Nephron (organoid): Measurements from ENCODE around the gene PPP1R9A.

Source experiments
- H3K27ac Mint-ChIP-seq, 3 experiments: 2 replicates each; pipeline ENCODE4 v1.8.0; 2020; ENCODE audit warnings: mixed read lengths in 3 of 3, mild to moderate bottlenecking in 2 of 3, moderate library complexity in 1 of 3
- H3K27me3 Mint-ChIP-seq: 2 replicates; pipeline ENCODE4 v1.8.0; 2021; ENCODE audit warnings: low read depth, mild to moderate bottlenecking, moderate library complexity, mixed read lengths
- H3K36me3 Mint-ChIP-seq: 2 replicates; pipeline ENCODE4 v1.8.0; 2020; ENCODE audit warnings: low read depth, mixed read lengths
- H3K4me1 Mint-ChIP-seq: 2 replicates; pipeline ENCODE4 v1.8.0; 2020; ENCODE audit warnings: mixed read lengths
- H3K4me3 Mint-ChIP-seq, 3 experiments: 2 replicates each; pipeline ENCODE4 v1.8.0; 2020; ENCODE audit warnings: mild to moderate bottlenecking in 3 of 3, mixed read lengths in 3 of 3, moderate library complexity in 2 of 3
- H3K9me3 Mint-ChIP-seq: 2 replicates; pipeline ENCODE4 v1.8.0; 2020; ENCODE audit warnings: mixed read lengths
- TF ChIP-seq, protein P1 (sequence below), 3 experiments: fragments of 200-600 bp; sonication (generic); IDR thresholded peaks; one replicate each; pipeline ENCODE4 v1.5.0; 2021; ENCODE audit warnings: antibody characterized with exemption in 3 of 3; ENCODE audit not compliant: unreplicated experiment in 3 of 3

The PPP1R9A gene

DNA sequence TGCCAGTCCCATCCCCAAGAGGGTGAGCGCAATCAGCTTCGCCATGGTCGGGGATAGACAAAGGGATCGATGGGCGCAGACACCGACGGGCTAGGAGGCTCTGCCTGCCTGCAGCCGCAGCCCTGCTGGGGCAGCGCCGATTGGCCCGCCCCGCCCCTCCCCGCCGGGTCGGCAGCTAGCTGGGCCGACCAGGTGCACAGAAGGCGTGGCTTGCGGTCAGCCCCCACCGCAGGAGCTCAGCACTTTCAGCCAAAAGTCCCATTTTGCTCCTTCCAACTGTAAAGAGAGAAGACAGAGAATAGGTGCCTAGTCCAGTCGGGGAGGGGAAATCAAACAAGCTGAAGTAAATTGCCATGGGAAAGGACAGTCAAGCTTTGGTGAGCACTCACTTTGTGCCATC lies 417.0 kb downstream of the PPP1R9A start, which contains the start of gene PON1:
Gene PON1 (minus strand): TSS at position 102 of the 400 bp plus-strand sequence. CDS start 57 bp downstream, at position 45.
- Mint-ChIP-seq H3K36me3 (no peaks in the 10 kb centered on the region), H3K4me3 (no peak within 1 kb of the TSS), H3K4me1 (no peaks in the 10 kb centered on the region), H3K27ac (no peak within 1 kb of the TSS), H3K9me3 (peaks cover 7% of the 10 kb centered on the region), H3K27me3 (peaks cover 16% of the 10 kb centered on the region)
- TF ChIP-seq, protein P1, sequence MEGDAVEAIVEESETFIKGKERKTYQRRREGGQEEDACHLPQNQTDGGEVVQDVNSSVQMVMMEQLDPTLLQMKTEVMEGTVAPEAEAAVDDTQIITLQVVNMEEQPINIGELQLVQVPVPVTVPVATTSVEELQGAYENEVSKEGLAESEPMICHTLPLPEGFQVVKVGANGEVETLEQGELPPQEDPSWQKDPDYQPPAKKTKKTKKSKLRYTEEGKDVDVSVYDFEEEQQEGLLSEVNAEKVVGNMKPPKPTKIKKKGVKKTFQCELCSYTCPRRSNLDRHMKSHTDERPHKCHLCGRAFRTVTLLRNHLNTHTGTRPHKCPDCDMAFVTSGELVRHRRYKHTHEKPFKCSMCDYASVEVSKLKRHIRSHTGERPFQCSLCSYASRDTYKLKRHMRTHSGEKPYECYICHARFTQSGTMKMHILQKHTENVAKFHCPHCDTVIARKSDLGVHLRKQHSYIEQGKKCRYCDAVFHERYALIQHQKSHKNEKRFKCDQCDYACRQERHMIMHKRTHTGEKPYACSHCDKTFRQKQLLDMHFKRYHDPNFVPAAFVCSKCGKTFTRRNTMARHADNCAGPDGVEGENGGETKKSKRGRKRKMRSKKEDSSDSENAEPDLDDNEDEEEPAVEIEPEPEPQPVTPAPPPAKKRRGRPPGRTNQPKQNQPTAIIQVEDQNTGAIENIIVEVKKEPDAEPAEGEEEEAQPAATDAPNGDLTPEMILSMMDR (IDR thresholded peaks at IDR 0.05; ENCODE audit: unreplicated experiment in 3 of 3) = no peak

DNA sequence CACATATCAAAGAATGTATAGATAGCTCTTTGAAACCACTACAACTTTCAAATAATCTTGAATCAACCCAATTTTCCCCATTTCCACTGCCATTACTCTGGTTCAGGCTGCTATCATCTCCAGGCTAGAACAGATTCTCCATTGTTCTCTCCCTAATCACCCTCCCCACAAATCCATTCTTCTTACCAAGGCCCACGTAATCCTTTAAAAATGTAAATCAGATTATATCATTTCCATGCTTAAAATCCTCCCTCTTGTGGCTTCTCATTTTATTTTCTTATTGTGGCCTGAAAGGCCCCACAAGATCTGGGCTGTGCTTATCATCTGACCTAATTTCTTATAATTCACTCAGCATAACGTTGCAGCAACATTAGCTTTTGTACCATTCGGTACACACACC lies 420.0 kb downstream of the PPP1R9A start:
- peaks cover 16% of the 10 kb centered on the region for H3K27me3 Mint-ChIP-seq
- no peak overlapping the region for H3K4me3 Mint-ChIP-seq
- peaks cover 7% of the 10 kb centered on the region for H3K9me3 Mint-ChIP-seq
- TF ChIP-seq, protein P1 (IDR thresholded peaks at IDR 0.05; ENCODE audit: unreplicated experiment in 3 of 3) = no peak
- peaks cover 5% of the 10 kb centered on the region for H3K4me1 Mint-ChIP-seq
- H3K36me3 Mint-ChIP-seq = no peaks in the 10 kb centered on the region
- no peak overlapping the region for H3K27ac Mint-ChIP-seq

DNA sequence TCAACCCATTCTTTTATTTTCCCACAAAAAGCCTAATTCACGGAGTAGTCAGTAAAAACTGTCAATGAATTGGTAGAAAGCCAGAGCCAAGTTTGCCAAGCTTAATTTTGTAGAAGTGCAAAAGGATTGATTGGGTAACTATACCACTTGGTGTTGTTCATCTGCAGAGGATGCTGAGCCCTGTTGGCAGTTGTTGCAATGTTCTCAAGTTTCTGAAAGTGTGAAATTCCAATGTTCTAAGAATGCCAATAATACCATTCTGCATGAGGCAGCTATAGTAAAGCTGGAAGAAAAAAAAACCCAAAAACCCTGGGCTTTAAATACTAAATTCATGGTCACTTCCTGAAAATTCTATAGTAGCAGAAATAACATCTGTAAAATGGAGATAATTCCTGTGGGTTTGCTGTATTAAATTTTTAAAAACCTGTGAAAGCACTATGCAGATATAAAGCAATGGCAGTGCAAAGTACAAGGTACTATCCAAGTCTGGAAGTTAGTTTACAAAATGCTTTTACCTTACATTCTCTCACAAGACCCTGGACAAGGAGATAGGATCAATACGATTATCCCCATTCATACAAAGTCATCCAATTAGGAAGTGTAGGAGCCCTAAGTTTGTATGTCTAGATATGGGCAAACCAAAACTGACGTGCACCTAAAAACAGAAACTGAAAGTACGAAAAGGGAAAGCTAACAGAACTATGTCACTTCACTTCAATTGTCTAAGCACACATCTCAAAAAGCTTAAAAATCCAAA lies 423.0 kb downstream of the PPP1R9A start:
- Mint-ChIP-seq H3K4me1 (peaks cover 5% of the 10 kb centered on the region), H3K9me3 (peaks cover 7% of the 10 kb centered on the region)

DNA sequence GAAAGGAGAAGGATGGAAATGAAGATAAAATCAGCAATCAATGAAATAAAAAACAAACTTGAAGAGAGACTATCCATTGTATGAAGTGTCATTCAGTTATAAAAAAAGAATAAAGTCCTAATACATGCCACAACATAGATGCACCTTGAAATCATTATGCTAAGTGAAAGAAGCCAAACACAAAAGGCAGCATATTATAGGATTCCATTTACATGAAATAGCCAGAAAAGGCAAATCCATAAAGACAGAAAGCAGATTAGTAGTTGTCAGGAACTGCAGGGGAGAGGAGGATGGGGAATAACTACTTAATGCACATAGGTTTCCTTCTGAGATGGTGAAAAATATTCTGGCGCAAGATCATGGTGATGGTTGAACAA lies 423.6 kb downstream of the PPP1R9A start:
- peaks cover 7% of the 10 kb centered on the region for H3K9me3 Mint-ChIP-seq
- no peaks in the 10 kb centered on the region for H3K36me3 Mint-ChIP-seq
- peaks cover 5% of the 10 kb centered on the region for H3K4me1 Mint-ChIP-seq
- TF ChIP-seq, protein P1 (IDR thresholded peaks at IDR 0.05; ENCODE audit: unreplicated experiment in 3 of 3) = no peak
- H3K27me3 Mint-ChIP-seq = peaks cover 7% of the 10 kb centered on the region
- no peak overlapping the region for H3K27ac Mint-ChIP-seq
- H3K4me3 Mint-ChIP-seq = no peak overlapping the region

More for the DNA sequence above, 423.0 kb downstream of the PPP1R9A start:
- H3K36me3 Mint-ChIP-seq = no peaks in the 10 kb centered on the region
- peaks cover 9% of the 10 kb centered on the region for H3K27me3 Mint-ChIP-seq
- TF ChIP-seq, protein P1 (IDR thresholded peaks at IDR 0.05; ENCODE audit: unreplicated experiment in 3 of 3) = no peak
- no peak overlapping the region for H3K27ac Mint-ChIP-seq
- no peak overlapping the region for H3K4me3 Mint-ChIP-seq

DNA sequence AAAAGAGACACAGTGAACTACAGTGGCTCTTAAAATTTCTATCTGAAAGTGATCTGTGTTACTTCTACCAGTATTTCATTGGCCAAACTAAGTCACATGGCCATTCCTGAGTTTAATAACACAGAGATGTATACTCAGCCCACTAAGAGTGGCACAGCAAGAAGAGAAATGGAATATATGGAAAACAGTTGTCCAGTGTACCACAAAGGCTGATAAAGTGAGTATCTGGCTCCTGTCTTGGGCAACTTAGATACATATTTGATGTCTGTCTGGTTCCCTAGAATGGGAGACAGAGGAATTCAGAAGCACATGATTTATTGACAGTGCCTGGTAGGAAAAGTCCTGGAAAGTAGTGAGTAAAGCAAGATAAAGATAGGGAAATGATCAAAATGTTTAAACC lies 427.1 kb downstream of the PPP1R9A start:
- H3K27ac Mint-ChIP-seq = no peak overlapping the region
- H3K4me1 Mint-ChIP-seq = peaks cover 5% of the 10 kb centered on the region
- no peaks in the 10 kb centered on the region for H3K36me3 Mint-ChIP-seq
- H3K4me3 Mint-ChIP-seq = no peak overlapping the region
- no peaks in the 10 kb centered on the region for H3K9me3 Mint-ChIP-seq
- H3K27me3 Mint-ChIP-seq = no peaks in the 10 kb centered on the region
- TF ChIP-seq, protein P1 (IDR thresholded peaks at IDR 0.05; ENCODE audit: unreplicated experiment in 3 of 3) = no peak

DNA sequence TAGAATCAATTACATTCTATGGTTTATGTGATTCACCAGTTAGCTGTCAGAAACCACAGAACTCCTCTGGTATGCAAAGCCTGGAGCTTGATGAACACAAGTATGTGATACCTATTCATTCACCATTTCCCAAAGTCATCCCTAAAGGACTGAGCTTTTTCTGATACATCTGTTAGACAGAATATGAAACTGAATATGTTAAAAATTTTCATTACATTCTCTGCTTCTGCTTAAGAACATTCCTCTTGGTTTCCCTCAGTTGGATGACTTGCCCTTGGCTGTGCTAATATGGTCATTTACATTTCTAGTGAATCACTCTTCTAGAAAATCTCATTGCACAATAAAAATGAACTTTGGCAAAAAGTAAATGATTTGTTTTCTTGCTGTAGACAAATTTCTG lies 427.7 kb downstream of the PPP1R9A start:
- Mint-ChIP-seq H3K27me3 (no peaks in the 10 kb centered on the region), H3K27ac (no peak overlapping the region), H3K4me3 (no peak overlapping the region), H3K36me3 (no peaks in the 10 kb centered on the region), H3K9me3 (no peaks in the 10 kb centered on the region), H3K4me1 (peaks cover 2% of the 10 kb centered on the region)
- TF ChIP-seq, protein P1 (IDR thresholded peaks at IDR 0.05; ENCODE audit: unreplicated experiment in 3 of 3) = no peak
